ENCODE data around the gene UGT1A7.
A peak's percentile ranks its signal among the peaks of the same experiment; 100 is the strongest.

The UGT1A7 gene

GRCh38 chr2:233816334-233816733 lies 134.6 kb downstream of the UGT1A7 start:
- Histone ChIP-seq H3K9me3 (ENCODE audit: severe bottlenecking) (no peaks in the 10 kb centered on the region), H3K27ac (ENCODE audit: poor library complexity, severe bottlenecking) (no peak overlapping the region), H3K4me1 (ENCODE audit: insufficient read depth, poor library complexity, severe bottlenecking) (no peaks in the 10 kb centered on the region), H3K36me3 (ENCODE audit: low read depth) (no peaks in the 10 kb centered on the region), H3K4me3 (ENCODE audit: severe bottlenecking) (no peak overlapping the region), H3K27me3 (ENCODE audit: insufficient read depth, poor library complexity, severe bottlenecking) (no peaks in the 10 kb centered on the region)
- no peak for TF ChIP-seq CTCF (IDR thresholded peaks at IDR 0.05; ENCODE audit: poor library complexity, severe bottlenecking)
- no peak for ATAC-seq (ENCODE audit: low read depth)
- peak; percentile 19 for DNase-seq (ENCODE audit: low spot score)

DNA sequence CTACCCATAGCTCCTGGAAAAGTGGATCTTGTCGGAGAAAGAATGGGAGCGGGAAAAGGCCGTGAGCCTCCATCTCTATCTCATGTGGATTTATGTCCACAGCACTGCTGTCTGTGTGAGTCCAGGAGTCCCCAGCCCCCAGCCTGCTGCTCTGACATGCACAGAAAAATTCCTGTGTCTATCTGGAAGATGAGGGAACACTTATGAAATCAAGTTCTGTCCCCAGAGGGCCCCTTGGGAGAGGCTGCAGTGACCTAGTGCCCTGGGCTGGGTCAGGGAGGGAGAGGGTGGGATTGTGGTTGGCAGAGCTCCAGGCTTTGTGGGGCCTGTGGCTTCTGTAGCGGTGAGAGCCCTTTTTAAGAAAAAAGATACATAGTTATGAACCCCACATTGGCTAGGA lies 135.1 kb downstream of the UGT1A7 start:
- H3K27ac ChIP-seq (ENCODE audit: poor library complexity, severe bottlenecking) = no peak overlapping the region
- no peaks in the 10 kb centered on the region for H3K36me3 ChIP-seq (ENCODE audit: low read depth)
- no peak overlapping the region for H3K4me3 ChIP-seq (ENCODE audit: severe bottlenecking)
- ATAC-seq (ENCODE audit: low read depth) = no peak
- no peaks in the 10 kb centered on the region for H3K9me3 ChIP-seq (ENCODE audit: severe bottlenecking)
- peak; percentile 9 for DNase-seq (ENCODE audit: low spot score)
- no peaks in the 10 kb centered on the region for H3K27me3 ChIP-seq (ENCODE audit: insufficient read depth, poor library complexity, severe bottlenecking)
- TF ChIP-seq CTCF (IDR thresholded peaks at IDR 0.05; ENCODE audit: poor library complexity, severe bottlenecking) = no peak
- H3K4me1 ChIP-seq (ENCODE audit: insufficient read depth, poor library complexity, severe bottlenecking) = no peaks in the 10 kb centered on the region

DNA sequence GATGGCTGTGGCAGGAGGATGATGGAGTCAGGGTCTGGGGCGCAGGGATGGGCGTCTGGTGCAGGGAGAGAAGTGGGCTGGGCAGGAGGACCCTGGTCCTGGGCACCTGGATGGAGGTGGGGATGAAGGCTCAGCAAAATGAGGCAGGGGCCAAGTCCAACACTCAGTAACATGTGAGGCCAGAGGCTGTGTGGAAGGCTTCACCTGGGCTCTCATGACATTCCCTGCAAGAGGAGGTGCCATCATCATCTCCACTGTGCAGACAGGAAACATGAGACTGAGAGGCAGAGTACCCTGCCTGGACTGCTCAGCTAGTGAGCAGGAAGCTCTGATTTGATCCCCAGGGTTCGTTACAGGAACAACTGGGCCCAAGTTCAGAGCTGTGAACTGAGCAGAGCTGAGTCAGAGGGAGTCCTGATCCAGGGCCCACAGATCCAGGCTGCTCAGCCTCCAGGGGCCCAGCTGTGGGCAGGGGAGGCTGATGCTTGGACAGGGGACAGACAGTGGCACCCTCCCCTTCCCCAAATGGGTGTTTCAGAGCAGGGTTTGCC lies 135.7 kb downstream of the UGT1A7 start:
- DNase-seq (ENCODE audit: low spot score) = peak; percentile 17
- ATAC-seq (ENCODE audit: low read depth) = no peak
- no peak overlapping the region for H3K27ac ChIP-seq (ENCODE audit: poor library complexity, severe bottlenecking)
- no peaks in the 10 kb centered on the region for H3K9me3 ChIP-seq (ENCODE audit: severe bottlenecking)
- H3K4me1 ChIP-seq (ENCODE audit: insufficient read depth, poor library complexity, severe bottlenecking) = no peaks in the 10 kb centered on the region
- H3K4me3 ChIP-seq (ENCODE audit: severe bottlenecking) = no peak overlapping the region
- TF ChIP-seq CTCF (IDR thresholded peaks at IDR 0.05; ENCODE audit: poor library complexity, severe bottlenecking) = no peak
- no peaks in the 10 kb centered on the region for H3K27me3 ChIP-seq (ENCODE audit: insufficient read depth, poor library complexity, severe bottlenecking)
- H3K36me3 ChIP-seq (ENCODE audit: low read depth) = no peaks in the 10 kb centered on the region

GRCh38 chr2:233817995-233818638 lies 136.4 kb downstream of the UGT1A7 start:
- ATAC-seq (ENCODE audit: low read depth) (no peak), DNase-seq (ENCODE audit: low spot score) (peak; percentile 33)
- H3K36me3 ChIP-seq (ENCODE audit: low read depth) = no peaks in the 10 kb centered on the region
- H3K4me1 ChIP-seq (ENCODE audit: insufficient read depth, poor library complexity, severe bottlenecking) = no peaks in the 10 kb centered on the region
- no peak overlapping the region for H3K4me3 ChIP-seq (ENCODE audit: severe bottlenecking)
- TF ChIP-seq CTCF (IDR thresholded peaks at IDR 0.05; ENCODE audit: poor library complexity, severe bottlenecking) = no peak
- H3K9me3 ChIP-seq (ENCODE audit: severe bottlenecking) = no peaks in the 10 kb centered on the region
- H3K27me3 ChIP-seq (ENCODE audit: insufficient read depth, poor library complexity, severe bottlenecking) = no peaks in the 10 kb centered on the region
- H3K27ac ChIP-seq (ENCODE audit: poor library complexity, severe bottlenecking) = no peak overlapping the region
